ENCODE measurements around the gene CERS6.

DNA sequence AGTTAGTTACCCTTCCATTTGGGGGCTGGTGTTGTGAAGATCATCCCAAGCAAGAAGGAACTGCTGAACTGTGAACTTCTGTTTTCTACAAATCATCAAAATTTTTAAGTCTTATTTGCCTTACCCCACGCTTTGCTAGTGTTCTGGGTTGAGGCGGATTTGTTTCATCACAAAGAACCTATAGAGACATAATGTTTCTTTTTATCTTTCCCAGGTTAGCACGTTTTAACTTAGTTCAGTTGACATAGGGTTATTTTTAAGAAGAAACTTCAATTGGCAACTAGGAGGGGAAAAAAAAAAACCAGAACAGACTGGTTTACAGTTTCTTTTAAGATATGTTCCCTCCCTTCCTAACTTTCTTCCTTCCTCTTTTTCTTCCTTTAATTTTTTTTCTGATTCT, 31.1 kb upstream of the CERS6 start:
- TF ChIP-seq, protein P1, sequence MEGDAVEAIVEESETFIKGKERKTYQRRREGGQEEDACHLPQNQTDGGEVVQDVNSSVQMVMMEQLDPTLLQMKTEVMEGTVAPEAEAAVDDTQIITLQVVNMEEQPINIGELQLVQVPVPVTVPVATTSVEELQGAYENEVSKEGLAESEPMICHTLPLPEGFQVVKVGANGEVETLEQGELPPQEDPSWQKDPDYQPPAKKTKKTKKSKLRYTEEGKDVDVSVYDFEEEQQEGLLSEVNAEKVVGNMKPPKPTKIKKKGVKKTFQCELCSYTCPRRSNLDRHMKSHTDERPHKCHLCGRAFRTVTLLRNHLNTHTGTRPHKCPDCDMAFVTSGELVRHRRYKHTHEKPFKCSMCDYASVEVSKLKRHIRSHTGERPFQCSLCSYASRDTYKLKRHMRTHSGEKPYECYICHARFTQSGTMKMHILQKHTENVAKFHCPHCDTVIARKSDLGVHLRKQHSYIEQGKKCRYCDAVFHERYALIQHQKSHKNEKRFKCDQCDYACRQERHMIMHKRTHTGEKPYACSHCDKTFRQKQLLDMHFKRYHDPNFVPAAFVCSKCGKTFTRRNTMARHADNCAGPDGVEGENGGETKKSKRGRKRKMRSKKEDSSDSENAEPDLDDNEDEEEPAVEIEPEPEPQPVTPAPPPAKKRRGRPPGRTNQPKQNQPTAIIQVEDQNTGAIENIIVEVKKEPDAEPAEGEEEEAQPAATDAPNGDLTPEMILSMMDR (IDR thresholded peaks at IDR 0.05), result no peak
- no peak for TF ChIP-seq POLR2A (IDR thresholded peaks at IDR 0.05)
